ENCODE measurements around the gene PUS1. TPM values are rescaled to one million over a fixed set of nuclear protein-coding genes. Genes with fewer than 3 reads are reported as not detected.

Gene PUS1
- total and polyA plus RNA-seq, 10 of the 15 experiments (the other 5 are each of a cell fraction or from before 2014, with no cell fraction given), result 1.3 to 74.2 (median 25.4) TPM

GRCh38 chr12:131893605-131894312 is 35.3 kb upstream of the PUS1 start:
- ChIA-PET CTCF (interaction anchor here (0.7 kb wide), 1 partner anchor 18 kb away, joined by 3 read pairs; no protein-coding TSS in a partner anchor), RAD21 (ENCODE audit: unreplicated experiment) (no interaction called here), POLR2A (interaction anchor here (0.7 kb wide), 1 partner anchor 243 kb away, joined by 4 read pairs; no protein-coding TSS in a partner anchor), SMC1A (ENCODE audit: uncharacterized antibody, unreplicated experiment) (no interaction called here)
- ATAC-seq, result no peak
- 64% methylated on average over 14 of the region's 19 CpGs for WGBS (ENCODE audit: insufficient coverage, insufficient replicate concordance, low lambda C conversion rate, missing lambda C conversion rate)
- H3K36me3 ChIP-seq (ENCODE audit: control insufficient read depth in 2 of 2, insufficient read depth in 2 of 2, low read length in 1 of 2), result no peaks in the 10 kb centered on the region
- no peak overlapping the region for H2AFZ ChIP-seq (ENCODE audit: control insufficient read depth, low read depth, low read length)
- DNase-seq (ENCODE audit: low read depth, low spot score), result no peak
- no peak overlapping the region for H3K9ac ChIP-seq (ENCODE audit: control insufficient read depth, insufficient read depth, low read length)
- no peaks in the 10 kb centered on the region for H3K79me2 ChIP-seq (ENCODE audit: control insufficient read depth, insufficient read depth, low read length)
- no TSS peak for BruUV-seq (replicated peaks)
- no peaks in the 10 kb centered on the region for H3K9me3 ChIP-seq (replicated peaks; ENCODE audit: control insufficient read depth, insufficient read depth, low read length)
- no peaks in the 10 kb centered on the region for H4K20me1 ChIP-seq (ENCODE audit: control insufficient read depth, insufficient read depth)
- intact Hi-C loops (cut with micrococcal nuclease; ENCODE audit: unreplicated experiment) (loop anchor here (2.0 kb wide), 1 partner anchor 35 kb away; the partner anchor contains the start of gene PUS1), in situ Hi-C loops (cut with MboI) (no loop called here)
- FAIRE-seq, result no peak
- no peak overlapping the region for H3K4me2 ChIP-seq (ENCODE audit: control insufficient read depth, insufficient read depth)
- H3K4me1 ChIP-seq (ENCODE audit: control insufficient read depth, insufficient read depth, low read length), result peaks cover 12% of the 10 kb centered on the region
- no peak overlapping the region for H3K4me3 ChIP-seq
- H3K27ac ChIP-seq (ENCODE audit: control insufficient read depth, insufficient read depth), result no peak overlapping the region
- H3K27me3 ChIP-seq (replicated peaks in 1 of 2; ENCODE audit: control insufficient read depth in 2 of 2, insufficient read depth in 2 of 2, low read length in 1 of 2), result no peaks in the 10 kb centered on the region; a peak in 1 of 4 replicates
- no peak for TF ChIP-seq E2F4 (IDR thresholded peaks at IDR 0.05; ENCODE audit: low read depth, low read length)
- no peak for TF ChIP-seq RBBP5 (conservative IDR thresholded peaks at IDR 0.05)
- TF ChIP-seq SKIL (IDR thresholded peaks at IDR 0.05; ENCODE audit: low read depth, poor library complexity, severe bottlenecking), result no peak
- TF ChIP-seq BACH1 (IDR thresholded peaks at IDR 0.05; ENCODE audit: borderline replicate concordance), result no peak
- TF ChIP-seq MYC (IDR thresholded peaks at IDR 0.05; ENCODE audit: insufficient read depth, insufficient read length, insufficient replicate concordance, low read length, severe bottlenecking), result no peak
- no peak for TF ChIP-seq ZBTB40 (IDR thresholded peaks at IDR 0.05; ENCODE audit: borderline replicate concordance)
- TF ChIP-seq SMC3 (IDR thresholded peaks at IDR 0.05; ENCODE audit: borderline replicate concordance, low read length), result no peak
- TF ChIP-seq IRF4 (IDR thresholded peaks at IDR 0.05; ENCODE audit: low read depth, low read length), result no peak
- TF ChIP-seq CTCF (IDR thresholded peaks at IDR 0.05 in 2 of 3, conservative IDR thresholded peaks at IDR 0.05 in 1 of 3; ENCODE audit: control insufficient read depth in 2 of 3, extremely low read depth in 1 of 3, insufficient read depth in 1 of 3, low read depth in 3 of 3, low read length in 3 of 3), result no peak
- no peak for TF ChIP-seq NBN (IDR thresholded peaks at IDR 0.05)
- no peak for TF ChIP-seq SRF (IDR thresholded peaks at IDR 0.05; ENCODE audit: low read depth in 2 of 2, low read length in 2 of 2)
- no peak for TF ChIP-seq MEF2A (IDR thresholded peaks at IDR 0.05; ENCODE audit: insufficient read depth, low read depth, low read length)
- no peak for TF ChIP-seq MXI1 (IDR thresholded peaks at IDR 0.05; ENCODE audit: low read depth, low read length)
- no peak for TF ChIP-seq FOS (IDR thresholded peaks at IDR 0.05; ENCODE audit: borderline replicate concordance, extremely low read depth, insufficient read length)

Measured in GM12878 (cell line).